Motor neuron (in vitro differentiated cells): ENCODE data around the gene PTPRCAP. TPM values are rescaled to one million over a fixed set of nuclear protein-coding genes. Genes with fewer than 3 reads are reported as not detected.
A peak's percentile ranks its signal among the peaks of the same experiment; 100 is the strongest.

ENCODE experiments used
- ATAC-seq, 8 experiments: fragments of 200-7000 bp; cut with Tn5 transposase; replicated peaks in 6 of 8; 2 replicates each; pipeline ENCODE4 v1.8.0; 2021; ENCODE audit warnings: mild to moderate bottlenecking in 8 of 8, moderate library complexity in 8 of 8
- H3K27ac ChIP-seq, 2 donors: fragments of 250-450 bp; sonication (Bioruptor Pico); 2 replicates each; pipeline ENCODE4 v1.9.0; 2021; ENCODE audit warnings: antibody characterized with exemption in 2 of 2, mild to moderate bottlenecking in 2 of 2, moderate library complexity in 1 of 2
- H3K4me1 ChIP-seq, 2 donors: fragments of 250-450 bp; sonication (Bioruptor Pico); replicated peaks in 1 of 2; 2 replicates each; pipeline ENCODE4 v1.6.1; 2021; ENCODE audit warnings: antibody characterized with exemption in 2 of 2, mild to moderate bottlenecking in 2 of 2, moderate library complexity in 1 of 2
- H3K4me3 ChIP-seq, 5 donors: fragments of 250-450 bp; sonication (Bioruptor Pico); 2 replicates each; pipeline ENCODE4 v1.9.0; 2021; ENCODE audit warnings: antibody characterized with exemption in 5 of 5, mild to moderate bottlenecking in 5 of 5, moderate library complexity in 4 of 5
- WGBS, 10 experiments: fragments of 450-650 bp; shearing (Covaris generic); methylation state at CpG; one replicate each; pipeline ENCODE4 v1.0.0; 2022; 5-methylcytosine and 5-hydroxymethylcytosine counted together
- in situ Hi-C, 9 experiments: fragments of 400-800 bp; cut with MboI; loops; one replicate each; pipeline ENCODE4 v1.15.0; 2021; ENCODE audit warnings: low sequenced_read_pairs in 9 of 9, low pct_unique_long_range_greater_than_20kb in 2 of 9; ENCODE audit not compliant: unreplicated experiment in 9 of 9
- total RNA-seq, 8 experiments: library from RNA; unstranded; fragments of 300-600 nt; gene quantifications; 2 replicates each; pipeline versions ENCODE4 v1.2.3 to v1.2.4, GENCODE V29; 2022

The PTPRCAP gene
- total RNA-seq, 8 experiments from 2014 or later: 0.17 to 0.22 TPM; not detected in 6

GRCh38 chr11:67422891-67423290 is 14.6 kb downstream of the PTPRCAP start:
- no peak for ATAC-seq
- no peak overlapping the region for H3K27ac ChIP-seq
- H3K4me1 ChIP-seq: peaks cover 8 to 10% of the 10 kb centered on the region in 2 donors
- 48 to 100% (median 74%) methylated on average over 1 to 5 of the region's 6 CpGs; no CpG with 5 or more reads in 5 of the 10 experiments for WGBS, 10 experiments
- H3K4me3 ChIP-seq: no peak overlapping the region
- in situ Hi-C loops: no loop called here

GRCh38 chr11:67421430-67422031 is 16.0 kb downstream of the PTPRCAP start:
- in situ Hi-C loops: no loop called here
- ATAC-seq: no peak
- Histone ChIP-seq H3K4me1 (peaks cover 5 to 6% of the 10 kb centered on the region in 2 donors), H3K4me3 (peak overlapping the region; percentile 34 to 48 (median 42)), H3K27ac (peak overlapping the region in 1 of 2 donors; percentile 6)
- 7 to 100% (median 85%) methylated on average over 2 to 8 of the region's 22 CpGs; no CpG with 5 or more reads in 4 of the 10 experiments for WGBS, 10 experiments

- Histone ChIP-seq H3K4me3 (peak overlapping the region; percentile 34 to 48 (median 42)), H3K4me1 (peaks cover 5 to 6% of the 10 kb centered on the region in 2 donors), H3K27ac (peak overlapping the region; percentile 49 to 64)
- ATAC-seq: peak; percentile 82 to 94 (median 88)
- WGBS, 10 experiments: 0% methylated on average over 7 of the region's 97 CpGs; no CpG with 5 or more reads in 9 of the 10 experiments
- in situ Hi-C loops: no loop called here
Observed at GRCh38 chr11:67420646-67421429, 16.6 kb downstream of the PTPRCAP start.

- Histone ChIP-seq H3K4me3 (peak overlapping the region; percentile 34 to 48 (median 42)), H3K4me1 (peaks cover 5 to 6% of the 10 kb centered on the region in 2 donors), H3K27ac (peak overlapping the region; percentile 49 to 64)
- no peak for ATAC-seq
- in situ Hi-C loops: no loop called here
- WGBS, 10 experiments: 60 to 94% (median 86%) methylated on average over 1 to 3 of the region's 15 CpGs; no CpG with 5 or more reads in 6 of the 10 experiments
Observed at GRCh38 chr11:67420147-67420645, 17.3 kb downstream of the PTPRCAP start.

GRCh38 chr11:67419325-67420049 is 18.0 kb downstream of the PTPRCAP start:
- WGBS, 10 experiments: 100% methylated on average over 1 to 4 of the region's 21 CpGs; no CpG with 5 or more reads in 6 of the 10 experiments
- in situ Hi-C loops: no loop called here
- no peak for ATAC-seq
- Histone ChIP-seq H3K4me3 (no peak overlapping the region), H3K4me1 (peaks cover 5 to 6% of the 10 kb centered on the region in 2 donors), H3K27ac (no peak overlapping the region)

- Histone ChIP-seq H3K27ac (no peak overlapping the region), H3K4me3 (no peak overlapping the region), H3K4me1 (peaks cover 5 to 6% of the 10 kb centered on the region in 2 donors)
- WGBS, 10 experiments: 83 to 95% (median 91%) methylated on average over 2 to 7 of the region's 26 CpGs; no CpG with 5 or more reads in 6 of the 10 experiments
- ATAC-seq: no peak
- in situ Hi-C loops: no loop called here
Observed at GRCh38 chr11:67418476-67419281, 18.8 kb downstream of the PTPRCAP start.

GRCh38 chr11:67417425-67417824 is 20.1 kb downstream of the PTPRCAP start:
- Histone ChIP-seq H3K27ac (no peak overlapping the region), H3K4me1 (peaks cover 5 to 6% of the 10 kb centered on the region in 2 donors), H3K4me3 (no peak overlapping the region)
- 89 to 100% (median 90%) methylated on average over 2 to 5 of the region's 12 CpGs; no CpG with 5 or more reads in 7 of the 10 experiments for WGBS, 10 experiments
- ATAC-seq: no peak
- in situ Hi-C loops: no loop called here

GRCh38 chr11:67416416-67417335 is 20.8 kb downstream of the PTPRCAP start:
- in situ Hi-C loops: no loop called here
- WGBS, 10 experiments: 20 to 80% (median 65%) methylated on average over 1 to 9 of the region's 21 CpGs; no CpG with 5 or more reads in 3 of the 10 experiments
- H3K27ac ChIP-seq: no peak overlapping the region
- H3K4me1 ChIP-seq: peaks cover 5 to 6% of the 10 kb centered on the region in 2 donors
- peak in 1 of 8 experiments; percentile 1 for ATAC-seq
- no peak overlapping the region for H3K4me3 ChIP-seq

- peak in 2 of 8 experiments; percentile 5 to 21 for ATAC-seq
- no peak within 1 kb of the TSS for H3K4me3 ChIP-seq
Observed at GRCh38 chr11:67415501-67416304, 21.8 kb downstream of the PTPRCAP start, which contains the start of gene CARNS1. Gene CARNS1 (plus strand): TSS chr11:67415678. CDS start chr11:67416200, 522 bp downstream.

GRCh38 chr11:67413266-67413849 is 24.1 kb downstream of the PTPRCAP start:
- no peak overlapping the region for H3K27ac ChIP-seq
- peak in 1 of 8 experiments; percentile 29 for ATAC-seq

More at GRCh38 chr11:67415501-67416304, 21.8 kb downstream of the PTPRCAP start, which contains the start of gene CARNS1:
- H3K27ac ChIP-seq: no peak within 1 kb of the TSS
- in situ Hi-C loops: no loop called here
- peaks cover 5 to 6% of the 10 kb centered on the region in 2 donors for H3K4me1 ChIP-seq
- WGBS, 10 experiments: no CpG with 5 or more reads among the region's 67 CpGs

More at GRCh38 chr11:67413266-67413849, 24.1 kb downstream of the PTPRCAP start:
- peaks cover 7 to 8% of the 10 kb centered on the region in 2 donors for H3K4me1 ChIP-seq
- in situ Hi-C loops: no loop called here
- no peak overlapping the region for H3K4me3 ChIP-seq
- WGBS, 10 experiments: 0 to 60% (median 45%) methylated on average over 1 to 2 of the region's 2 CpGs; no CpG with 5 or more reads in 4 of the 10 experiments
